Fibroblast of pulmonary artery (primary cell): Measurements from ENCODE around the gene SMC6.

Source experiments
- DNase-seq: peaks from one replicate; pipeline ENCODE4 v3.0.0-alpha.2; 2010; ENCODE audit warnings: low read depth
- H3K4me3 ChIP-seq: replicated peaks from 2 replicates; pipeline ENCODE4 v1.5.1; 2011; ENCODE audit warnings: low read depth, mild to moderate bottlenecking, control low read depth, low read length, moderate library complexity
- CTCF ChIP-seq: IDR thresholded peaks from 2 replicates; pipeline ENCODE4 v1.5.1; 2011; ENCODE audit warnings: mild to moderate bottlenecking, control low read depth, low read length, inconsistent platforms; ENCODE audit errors: missing control alignments

The SMC6 gene

GRCh38 chr2:17657759-17658158 lies 95.9 kb downstream of the SMC6 start:
- TF ChIP-seq CTCF = no peak
- DNase-seq = no peak
- no peak overlapping the region for H3K4me3 ChIP-seq

GRCh38 chr2:17652681-17653394 lies 100.8 kb downstream of the SMC6 start:
- no peak for TF ChIP-seq CTCF
- no peak for DNase-seq
- H3K4me3 ChIP-seq = no peak overlapping the region

GRCh38 chr2:17649026-17649425 lies 104.6 kb downstream of the SMC6 start:
- H3K4me3 ChIP-seq = no peak overlapping the region
- TF ChIP-seq CTCF = no peak
- DNase-seq = no peak

GRCh38 chr2:17648581-17648980 lies 105.0 kb downstream of the SMC6 start:
- H3K4me3 ChIP-seq = no peak overlapping the region
- no peak for DNase-seq
- no peak for TF ChIP-seq CTCF

GRCh38 chr2:17646838-17647701 lies 106.5 kb downstream of the SMC6 start:
- no peak for TF ChIP-seq CTCF
- no peak overlapping the region for H3K4me3 ChIP-seq
- no peak for DNase-seq

GRCh38 chr2:17646081-17646554 lies 107.5 kb downstream of the SMC6 start:
- peak; percentile 92 for DNase-seq
- TF ChIP-seq CTCF = peak; percentile 90
- H3K4me3 ChIP-seq = no peak overlapping the region
